Ovary (tissue), 9 donors: ENCODE measurements around the gene LDB2. TPM values are rescaled to one million over a fixed set of nuclear protein-coding genes. Genes with fewer than 3 reads are reported as not detected.

Experiments
- DNase-seq, 5 donors: peaks; one replicate each; pipeline ENCODE4 v3.0.0-alpha.2; 2019 to 2020
- H3K27ac ChIP-seq, 2 donors: fragments of 200-600 bp; one replicate each; pipeline versions ENCODE4 v1.5.1 to v1.8.0; 2019 to 2022
- H3K27me3 ChIP-seq: fragments of 200-600 bp; one replicate; pipeline ENCODE4 v1.8.0; 2022
- H3K36me3 ChIP-seq: fragments of 200-600 bp; sonication (generic); one replicate; pipeline ENCODE4 v1.5.1; 2019
- H3K4me1 ChIP-seq: one replicate; pipeline ENCODE4 v1.8.1; 2013; ENCODE audit warnings: mild to moderate bottlenecking, moderate library complexity; ENCODE audit not compliant: insufficient read depth
- H3K4me3 ChIP-seq: fragments of 200-600 bp; sonication (generic); one replicate; pipeline ENCODE4 v1.5.1; 2017
- H3K9me3 ChIP-seq, 2 donors: fragments of 200-600 bp in 1 of 2; sonication (generic) in 1 of 2; one replicate each; pipeline versions ENCODE4 v1.5.1 to v1.8.1; 2013 to 2019; ENCODE audit warnings: mild to moderate bottlenecking in 1 of 2, moderate library complexity in 1 of 2
- EP300 ChIP-seq: sonication (generic); formaldehyde crosslinking; IDR thresholded peaks from one replicate; pipeline ENCODE4 v1.6.1; 2017; ENCODE audit warnings: antibody characterized with exemption
- POLR2A ChIP-seq: fragments of 450-650 bp; IDR thresholded peaks from one replicate; pipeline ENCODE4 v1.6.1; 2017; ENCODE audit warnings: antibody characterized with exemption, mild to moderate bottlenecking, moderate library complexity
- WGBS, 3 donors: extraction: QIAGEN DNeasy Blood & Tissue Kit in 1 of 3; methylation state at CpG; one replicate each; pipeline versions ENCODE4 v1.1.5 to v1.1.7; 2013 to 2017; 5-methylcytosine and 5-hydroxymethylcytosine counted together
- intact Hi-C, 4 donors: fragments of 100-400 bp; cut with DNase I; formaldehyde crosslinking; loops; one replicate each; pipeline versions ENCODE4 v1.11.0 to v1.15.1; 2022 to 2023
- polyA plus RNA-seq, 2 donors: library from polyadenylated mRNA; stranded (reverse); fragments of 200-250 nt in 1 of 2; fragments of 350-450 nt in 1 of 2; fragmentation: Illumina TruSeq in 1 of 2; extraction: RNeasy Lipid Tissue Mini Kit (QIAGEN cat#74804) in 1 of 2; gene quantifications; one replicate each; pipeline ENCODE4 v1.2.3, GENCODE V29; 2013 to 2014
- total RNA-seq, 7 donors: library from RNA; depleted of rRNA in 2 of 7; stranded (reverse); fragments of >200 nt in 2 of 7; fragmentation: NEBNext Ultra II Directional in 3 of 7; extraction: Animal tissue kit (Norgen Biotek cat#: 25700) in 3 of 7; gene quantifications; one replicate each; pipeline versions ENCODE4 v1.1.0 to v1.2.4, GENCODE V29; 2016 to 2023
- TF ChIP-seq, protein P1 (sequence below), 3 donors: fragments of 450-650 bp in 2 of 3; fragments of 200-600 bp in 1 of 3; IDR thresholded peaks; one replicate each; pipeline versions ENCODE4 v1.5.1 to v1.8.0; 2016 to 2022; ENCODE audit warnings: antibody characterized with exemption in 3 of 3, mild to moderate bottlenecking in 1 of 3
- donor health status: DM: no; HTN: no; CAD: no; lungs with moderate emphysema.
- donor health status: DM: no; HTN: no; CAD: no.
- donor health status: Bipolar disorder and iron deficiency.
- donor health status: DM: yes; HTN: yes; CAD: no.
- donor health status: DM: no; HTN: no; CAD: no.
- donor health status: DM: yes; HTN: yes; CAD: no.

LDB2 gene
- total and polyA plus RNA-seq, 9 donors = 17.0 to 89.1 (median 27.4) TPM

DNA sequence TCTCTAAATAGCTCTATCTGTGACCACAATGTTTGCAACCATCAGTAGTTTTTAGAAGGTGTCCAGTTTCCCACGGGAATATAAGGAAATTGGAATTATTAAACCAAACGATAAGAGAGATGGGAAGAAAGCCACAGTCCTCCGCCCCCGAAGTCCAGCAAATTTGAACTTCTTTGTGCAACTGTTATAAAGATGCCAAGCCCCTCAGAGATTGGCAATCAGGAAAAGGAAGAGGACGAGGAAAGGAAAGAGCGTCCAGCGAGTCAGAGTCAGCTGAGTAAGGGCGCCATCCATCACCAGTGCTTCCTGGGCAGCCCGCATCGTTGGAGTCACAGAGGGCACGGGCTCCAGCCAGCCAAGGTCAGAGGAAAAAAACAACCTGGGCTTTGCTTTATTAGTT is 35.7 kb downstream of the LDB2 start:
- intact Hi-C loops = loop anchor here in 1 of 4 donors (5.0 kb wide), 1 partner anchor 1115 kb away; no protein-coding TSS in a partner anchor
- WGBS, 3 donors = 64 to 68% (median 65%) methylated on average over 11 of the region's 11 CpGs
- no peak for DNase-seq
- Histone ChIP-seq H3K4me1 (no peaks in the 10 kb centered on the region), H3K4me3 (no peak overlapping the region), H3K36me3 (no peaks in the 10 kb centered on the region), H3K9me3 (no peaks in the 10 kb centered on the region), H3K27ac (no peak overlapping the region), H3K27me3 (no peaks in the 10 kb centered on the region)
- TF ChIP-seq POLR2A (no peak), EP300 (no peak)
- TF ChIP-seq, protein P1, sequence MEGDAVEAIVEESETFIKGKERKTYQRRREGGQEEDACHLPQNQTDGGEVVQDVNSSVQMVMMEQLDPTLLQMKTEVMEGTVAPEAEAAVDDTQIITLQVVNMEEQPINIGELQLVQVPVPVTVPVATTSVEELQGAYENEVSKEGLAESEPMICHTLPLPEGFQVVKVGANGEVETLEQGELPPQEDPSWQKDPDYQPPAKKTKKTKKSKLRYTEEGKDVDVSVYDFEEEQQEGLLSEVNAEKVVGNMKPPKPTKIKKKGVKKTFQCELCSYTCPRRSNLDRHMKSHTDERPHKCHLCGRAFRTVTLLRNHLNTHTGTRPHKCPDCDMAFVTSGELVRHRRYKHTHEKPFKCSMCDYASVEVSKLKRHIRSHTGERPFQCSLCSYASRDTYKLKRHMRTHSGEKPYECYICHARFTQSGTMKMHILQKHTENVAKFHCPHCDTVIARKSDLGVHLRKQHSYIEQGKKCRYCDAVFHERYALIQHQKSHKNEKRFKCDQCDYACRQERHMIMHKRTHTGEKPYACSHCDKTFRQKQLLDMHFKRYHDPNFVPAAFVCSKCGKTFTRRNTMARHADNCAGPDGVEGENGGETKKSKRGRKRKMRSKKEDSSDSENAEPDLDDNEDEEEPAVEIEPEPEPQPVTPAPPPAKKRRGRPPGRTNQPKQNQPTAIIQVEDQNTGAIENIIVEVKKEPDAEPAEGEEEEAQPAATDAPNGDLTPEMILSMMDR (IDR thresholded peaks at IDR 0.05) = no peak

- no peak overlapping the region for H3K4me3 ChIP-seq
- H3K27me3 ChIP-seq = no peaks in the 10 kb centered on the region
- H3K9me3 ChIP-seq = no peaks in the 10 kb centered on the region
- TF ChIP-seq EP300 = no peak
- TF ChIP-seq, protein P1 (IDR thresholded peaks at IDR 0.05) = no peak
- no peak for TF ChIP-seq POLR2A
- intact Hi-C loops = loop anchor here in 1 of 4 donors (5.0 kb wide), 1 partner anchor 1117 kb away; no protein-coding TSS in a partner anchor
- DNase-seq = no peak
- no peaks in the 10 kb centered on the region for H3K4me1 ChIP-seq
- no peak overlapping the region for H3K27ac ChIP-seq
- no peaks in the 10 kb centered on the region for H3K36me3 ChIP-seq
- WGBS, 3 donors = 0 to 98% (median 97%) methylated on average over 1 of the region's 1 CpG
Observed at GRCh38 chr4:16860516-16860915, 37.9 kb downstream of the LDB2 start.

GRCh38 chr4:16859031-16859430 is 39.4 kb downstream of the LDB2 start:
- TF ChIP-seq, protein P1 (IDR thresholded peaks at IDR 0.05) = no peak
- TF ChIP-seq EP300 (no peak), POLR2A (no peak)
- Histone ChIP-seq H3K27me3 (no peaks in the 10 kb centered on the region), H3K4me1 (no peaks in the 10 kb centered on the region), H3K27ac (no peak overlapping the region), H3K36me3 (no peaks in the 10 kb centered on the region), H3K9me3 (no peaks in the 10 kb centered on the region), H3K4me3 (no peak overlapping the region)
- intact Hi-C loops = no loop called here
- 67 to 69% (median 68%) methylated on average over 4 of the region's 4 CpGs for WGBS, 3 donors
- DNase-seq = no peak

DNA sequence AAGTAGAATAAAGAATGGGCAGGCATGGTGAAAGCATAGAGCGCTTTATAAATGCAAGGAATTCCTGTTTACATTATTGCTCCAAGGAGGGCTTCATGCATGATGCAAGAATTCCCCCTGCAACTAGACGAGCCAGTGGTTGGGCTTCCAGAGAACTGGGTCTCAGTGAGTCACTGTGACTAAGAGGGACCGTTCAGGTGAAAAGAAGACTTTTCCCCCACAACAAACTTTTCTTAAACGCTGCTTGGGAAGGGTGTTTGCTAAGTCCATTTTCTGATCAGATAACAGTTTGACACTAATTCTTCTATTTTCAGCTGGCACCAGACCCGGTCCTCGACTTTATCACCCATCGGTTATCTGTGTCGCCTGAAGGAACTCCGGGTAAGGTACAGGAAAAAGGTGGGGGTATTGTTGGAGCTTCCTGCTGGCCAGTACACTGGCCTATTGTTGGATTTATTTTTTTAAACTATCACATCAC is 40.1 kb downstream of the LDB2 start:
- Histone ChIP-seq H3K36me3 (no peaks in the 10 kb centered on the region), H3K4me1 (no peaks in the 10 kb centered on the region), H3K9me3 (no peaks in the 10 kb centered on the region), H3K4me3 (no peak overlapping the region), H3K27me3 (no peaks in the 10 kb centered on the region), H3K27ac (no peak overlapping the region)
- 78 to 83% (median 80%) methylated on average over 9 of the region's 9 CpGs for whole genome bisulfite sequencing, 3 donors
- TF ChIP-seq POLR2A = no peak
- no peak for TF ChIP-seq EP300
- TF ChIP-seq, protein P1 (IDR thresholded peaks at IDR 0.05) = no peak
- intact Hi-C loops = no loop called here
- peak in 1 of 5 donors; percentile 22 for DNase-seq
